Measurements from ENCODE around the gene HEXD.

The HEXD gene

GRCh38 chr17:82416264-82416663 lies 1.9 kb upstream of the HEXD start:
- no peak for DNase-seq (ENCODE audit: low read depth)

GRCh38 chr17:82416771-82417170 lies 1.4 kb upstream of the HEXD start:
- no peak for DNase-seq (ENCODE audit: low read depth)

GRCh38 chr17:82419540-82419939 lies 1.4 kb downstream of the HEXD start:
- no peak for DNase-seq (ENCODE audit: low read depth)

GRCh38 chr17:82424001-82424862 lies 6.1 kb downstream of the HEXD start:
- peak; percentile 27 for DNase-seq (ENCODE audit: low read depth)

GRCh38 chr17:82424863-82425159 lies 6.7 kb downstream of the HEXD start:
- no peak for DNase-seq (ENCODE audit: low read depth)

- DNase-seq (ENCODE audit: low read depth): no peak
These were observed 10.4 kb downstream of the HEXD start for GRCh38 chr17:82428546-82428945.

GRCh38 chr17:82429824-82430223 lies 11.7 kb downstream of the HEXD start:
- DNase-seq (ENCODE audit: low read depth): no peak

- no peak for DNase-seq (ENCODE audit: low read depth)
These were observed 13.9 kb downstream of the HEXD start for GRCh38 chr17:82432017-82432416.

- DNase-seq (ENCODE audit: low read depth): no peak
These were observed 15.5 kb downstream of the HEXD start for GRCh38 chr17:82433560-82434215.

- DNase-seq (ENCODE audit: low read depth): no peak
These were observed 16.0 kb downstream of the HEXD start for GRCh38 chr17:82434216-82434565.

GRCh38 chr17:82435103-82435502 lies 17.0 kb downstream of the HEXD start:
- no peak for DNase-seq (ENCODE audit: low read depth)

- DNase-seq (ENCODE audit: low read depth): no peak
These were observed 17.7 kb downstream of the HEXD start for GRCh38 chr17:82435601-82436583.

- no peak for DNase-seq (ENCODE audit: low read depth)
These were observed 18.6 kb downstream of the HEXD start for GRCh38 chr17:82436601-82437324.

GRCh38 chr17:82437325-82437668 lies 19.1 kb downstream of the HEXD start:
- no peak for DNase-seq (ENCODE audit: low read depth)

- no peak for DNase-seq (ENCODE audit: low read depth)
These were observed 20.4 kb downstream of the HEXD start for GRCh38 chr17:82438401-82439193.

GRCh38 chr17:82439194-82439828 lies 21.2 kb downstream of the HEXD start:
- DNase-seq (ENCODE audit: low read depth): no peak

- no peak for DNase-seq (ENCODE audit: low read depth)
These were observed 21.8 kb downstream of the HEXD start for GRCh38 chr17:82439829-82440365.

GRCh38 chr17:82440469-82440981 lies 22.4 kb downstream of the HEXD start:
- no peak for DNase-seq (ENCODE audit: low read depth)

- DNase-seq (ENCODE audit: low read depth): no peak
These were observed 23.0 kb downstream of the HEXD start for GRCh38 chr17:82440991-82441627.

All from activated T-helper 9 cell treated with anti-CD3 and anti-CD28 coated beads, Interleukin-2, amount 50 U/mL, for 16 hours (primary cell).